Astrocyte of the spinal cord (primary cell): ENCODE results near the gene KLK4.

Source experiments
- DNase-seq: peaks from one replicate; pipeline ENCODE4 v3.0.0; 2011; ENCODE audit warnings: low read depth, low spot score
- H3K4me3 ChIP-seq: 2 replicates; pipeline ENCODE4 v1.5.1; 2011; ENCODE audit warnings: low read depth, mild to moderate bottlenecking, low read length, moderate library complexity
- in situ Hi-C: cut with HindIII; loops from 2 replicates; pipeline ENCODE4 v1.10.0; 2017; ENCODE audit warnings: low sequenced_read_pairs
- TF ChIP-seq, protein P1 (sequence below): IDR thresholded peaks from 2 replicates; pipeline ENCODE4 v1.5.1; 2012; ENCODE audit warnings: low read depth, mild to moderate bottlenecking, low read length, inconsistent platforms

The KLK4 gene

DNA sequence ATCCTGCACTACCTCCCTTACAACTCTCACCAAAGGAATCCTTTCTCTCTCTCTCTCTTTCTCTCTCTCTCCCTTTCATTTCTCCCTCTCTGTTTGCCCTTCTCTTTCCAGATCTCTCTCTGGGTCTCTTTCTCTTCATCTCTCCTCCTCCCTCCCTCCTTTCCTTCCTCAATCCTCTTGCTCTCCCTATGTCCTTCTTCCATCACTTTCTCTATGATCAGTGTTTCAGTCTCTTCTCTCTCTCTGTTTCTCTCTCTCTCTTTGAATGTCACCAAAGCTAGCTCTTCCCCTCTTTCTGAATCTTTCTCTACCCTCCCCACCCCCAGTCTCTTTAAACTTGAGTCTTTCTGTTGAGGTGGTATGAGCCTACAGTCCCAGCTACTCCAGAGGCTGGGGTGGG lies 19.8 kb upstream of the KLK4 start:
- in situ Hi-C loops: no loop called here
- no peak for DNase-seq
- H3K4me3 ChIP-seq: no peak overlapping the region
- TF ChIP-seq, protein P1, sequence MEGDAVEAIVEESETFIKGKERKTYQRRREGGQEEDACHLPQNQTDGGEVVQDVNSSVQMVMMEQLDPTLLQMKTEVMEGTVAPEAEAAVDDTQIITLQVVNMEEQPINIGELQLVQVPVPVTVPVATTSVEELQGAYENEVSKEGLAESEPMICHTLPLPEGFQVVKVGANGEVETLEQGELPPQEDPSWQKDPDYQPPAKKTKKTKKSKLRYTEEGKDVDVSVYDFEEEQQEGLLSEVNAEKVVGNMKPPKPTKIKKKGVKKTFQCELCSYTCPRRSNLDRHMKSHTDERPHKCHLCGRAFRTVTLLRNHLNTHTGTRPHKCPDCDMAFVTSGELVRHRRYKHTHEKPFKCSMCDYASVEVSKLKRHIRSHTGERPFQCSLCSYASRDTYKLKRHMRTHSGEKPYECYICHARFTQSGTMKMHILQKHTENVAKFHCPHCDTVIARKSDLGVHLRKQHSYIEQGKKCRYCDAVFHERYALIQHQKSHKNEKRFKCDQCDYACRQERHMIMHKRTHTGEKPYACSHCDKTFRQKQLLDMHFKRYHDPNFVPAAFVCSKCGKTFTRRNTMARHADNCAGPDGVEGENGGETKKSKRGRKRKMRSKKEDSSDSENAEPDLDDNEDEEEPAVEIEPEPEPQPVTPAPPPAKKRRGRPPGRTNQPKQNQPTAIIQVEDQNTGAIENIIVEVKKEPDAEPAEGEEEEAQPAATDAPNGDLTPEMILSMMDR: no peak

- TF ChIP-seq, protein P1: no peak
- in situ Hi-C loops: no loop called here
- H3K4me3 ChIP-seq: no peak overlapping the region
- no peak for DNase-seq
These were observed 17.6 kb upstream of the KLK4 start for GRCh38 chr19:50928831-50929230.

GRCh38 chr19:50926144-50926543 lies 14.9 kb upstream of the KLK4 start:
- H3K4me3 ChIP-seq: no peak overlapping the region
- in situ Hi-C loops: no loop called here
- TF ChIP-seq, protein P1: no peak
- no peak for DNase-seq

- in situ Hi-C loops: no loop called here
- DNase-seq: no peak
- TF ChIP-seq, protein P1: no peak
- no peak overlapping the region for H3K4me3 ChIP-seq
These were observed 14.5 kb upstream of the KLK4 start for GRCh38 chr19:50925734-50926133.

DNA sequence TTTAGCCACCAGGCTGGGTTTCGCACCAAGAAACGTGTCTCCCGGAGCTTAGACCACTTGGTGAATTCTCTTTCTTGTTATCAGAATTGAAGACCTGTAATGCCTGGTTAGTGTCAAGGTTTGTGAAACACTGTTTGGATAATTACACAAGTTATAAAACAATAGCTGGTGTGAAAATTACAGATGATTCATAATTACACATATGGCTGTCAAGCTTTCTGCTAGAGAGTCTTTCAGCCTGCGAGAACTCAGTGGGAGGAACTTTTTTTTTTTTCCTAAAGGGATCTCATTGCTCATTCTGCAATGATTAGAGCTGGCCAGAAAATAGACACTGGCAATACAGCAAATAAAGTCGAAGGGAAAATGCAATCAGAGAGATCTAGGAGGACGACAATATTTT lies 13.4 kb upstream of the KLK4 start:
- no peak for DNase-seq
- in situ Hi-C loops: no loop called here
- no peak overlapping the region for H3K4me3 ChIP-seq
- TF ChIP-seq, protein P1: no peak

DNA sequence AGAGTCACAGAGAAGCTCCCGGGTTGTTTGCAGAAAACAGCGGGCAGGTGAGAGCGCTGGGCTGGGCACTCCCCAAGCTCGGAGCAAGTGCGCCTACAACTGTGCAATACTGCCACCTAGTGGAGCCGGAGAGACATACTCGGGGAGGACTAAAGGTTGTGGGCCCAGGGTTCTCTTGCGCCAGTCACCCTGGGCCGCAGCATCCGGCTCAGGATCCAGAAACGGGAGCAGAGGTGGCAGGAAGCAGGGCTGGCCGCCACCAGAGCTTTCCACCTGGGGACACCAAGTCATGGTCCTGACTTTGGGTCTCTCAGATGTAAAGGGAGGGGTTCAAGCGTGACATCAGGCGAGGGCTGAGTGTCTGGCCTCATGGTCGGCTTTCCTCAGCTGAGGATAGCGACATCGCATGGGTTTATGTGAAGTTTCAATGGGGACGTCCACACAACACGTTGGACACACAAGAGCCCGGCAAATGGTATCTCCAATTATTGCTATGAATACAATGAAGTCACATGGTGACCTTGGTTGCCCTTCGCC lies 11.2 kb upstream of the KLK4 start:
- no peak overlapping the region for H3K4me3 ChIP-seq
- in situ Hi-C loops: no loop called here
- TF ChIP-seq, protein P1: peak; percentile 78
- DNase-seq: peak; percentile 56
